GM19438 (cell line): ENCODE data around the gene SPEF1.

Source experiments
- ATAC-seq: cut with Tn5 transposase; IDR thresholded peaks from one replicate; pipeline ENCODE4 v1.9.1; 2021; ENCODE audit warnings: low read depth; ENCODE audit not compliant: unreplicated experiment

Gene SPEF1

GRCh38 chr20:3733119-3733995 is 47.9 kb downstream of the SPEF1 start:
- no peak for ATAC-seq

GRCh38 chr20:3732327-3733118 is 48.7 kb downstream of the SPEF1 start, which contains the start of gene HSPA12B:
HSPA12B (plus strand) TSS chr20:3732685; CDS start chr20:3738675, 5,990 bp downstream.
- ATAC-seq: no peak

GRCh38 chr20:3731944-3732326 is 49.3 kb downstream of the SPEF1 start:
- ATAC-seq: no peak

GRCh38 chr20:3730803-3731672 is 50.2 kb downstream of the SPEF1 start:
- no peak for ATAC-seq

GRCh38 chr20:3729811-3730540 is 51.3 kb downstream of the SPEF1 start:
- ATAC-seq: no peak

- ATAC-seq: no peak
These were observed 51.9 kb downstream of the SPEF1 start for GRCh38 chr20:3729378-3729777.

GRCh38 chr20:3728876-3729275 is 52.4 kb downstream of the SPEF1 start:
- no peak for ATAC-seq

- no peak for ATAC-seq
These were observed 52.9 kb downstream of the SPEF1 start for GRCh38 chr20:3728354-3728753.
